Measurements from ENCODE around the gene ARF1. TPM values are rescaled to one million over a fixed set of nuclear protein-coding genes. Genes with fewer than 3 reads are reported as not detected.

Gene ARF1
- total RNA-seq, 4 donors from 2014 or later = 284 to 385 (median 362) TPM

DNA sequence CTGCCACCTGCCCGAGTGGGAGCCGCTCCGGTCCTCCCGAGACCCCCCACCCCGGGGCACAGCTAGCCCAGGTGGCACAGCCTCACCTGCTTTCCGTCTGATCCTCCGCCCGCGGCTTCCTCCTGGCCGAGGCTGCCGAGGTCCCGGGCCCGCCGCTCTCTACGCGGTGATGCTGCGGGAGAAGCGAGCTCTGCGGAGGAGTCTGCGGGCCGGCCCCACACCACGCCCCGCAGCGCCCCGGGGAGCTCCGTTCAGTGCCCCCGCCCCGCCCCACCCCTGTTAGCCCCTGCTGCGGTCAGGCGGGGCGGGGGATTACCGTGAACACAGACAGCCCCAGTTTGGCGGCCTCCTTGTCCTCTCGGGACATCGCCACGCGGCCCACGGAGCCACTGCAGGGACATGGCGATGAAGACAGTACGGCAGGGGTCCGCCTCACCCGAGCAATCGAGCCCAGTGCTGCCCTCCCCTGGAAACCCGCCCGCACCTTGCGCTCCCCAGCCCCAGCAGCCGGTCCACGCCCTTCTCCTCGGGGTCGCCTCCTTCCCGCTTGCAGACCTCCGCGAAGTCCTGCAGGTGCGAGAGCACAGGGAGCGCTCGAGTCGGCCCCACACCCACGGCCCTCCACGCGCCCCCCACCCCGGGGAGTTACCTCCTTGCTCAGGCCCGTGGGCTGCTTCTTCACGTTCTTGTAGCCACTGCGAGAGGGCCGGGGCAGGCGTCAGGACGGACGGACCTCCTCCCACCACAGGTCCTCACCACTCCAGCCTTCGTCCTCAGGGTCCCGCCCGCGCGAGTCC, 19.7 kb downstream of the ARF1 start:
- H3K27ac ChIP-seq = peak overlapping the region; percentile 96
- peak overlapping the region; percentile 96 for H3K4me3 ChIP-seq
- no peaks in the 10 kb centered on the region for H3K9me3 ChIP-seq
- H3K27me3 ChIP-seq = no peaks in the 10 kb centered on the region
- no peak for DNase-seq (ENCODE audit: low spot score in 2 of 2)
- peaks cover 33% of the 10 kb centered on the region for H3K4me1 ChIP-seq
- WGBS = no CpG with 5 or more reads among the region's 73 CpGs
- TF ChIP-seq POLR2AphosphoS5 (IDR thresholded peaks at IDR 0.05) = no peak
- TF ChIP-seq EP300 (IDR thresholded peaks at IDR 0.05) = no peak
- TF ChIP-seq, protein P1, sequence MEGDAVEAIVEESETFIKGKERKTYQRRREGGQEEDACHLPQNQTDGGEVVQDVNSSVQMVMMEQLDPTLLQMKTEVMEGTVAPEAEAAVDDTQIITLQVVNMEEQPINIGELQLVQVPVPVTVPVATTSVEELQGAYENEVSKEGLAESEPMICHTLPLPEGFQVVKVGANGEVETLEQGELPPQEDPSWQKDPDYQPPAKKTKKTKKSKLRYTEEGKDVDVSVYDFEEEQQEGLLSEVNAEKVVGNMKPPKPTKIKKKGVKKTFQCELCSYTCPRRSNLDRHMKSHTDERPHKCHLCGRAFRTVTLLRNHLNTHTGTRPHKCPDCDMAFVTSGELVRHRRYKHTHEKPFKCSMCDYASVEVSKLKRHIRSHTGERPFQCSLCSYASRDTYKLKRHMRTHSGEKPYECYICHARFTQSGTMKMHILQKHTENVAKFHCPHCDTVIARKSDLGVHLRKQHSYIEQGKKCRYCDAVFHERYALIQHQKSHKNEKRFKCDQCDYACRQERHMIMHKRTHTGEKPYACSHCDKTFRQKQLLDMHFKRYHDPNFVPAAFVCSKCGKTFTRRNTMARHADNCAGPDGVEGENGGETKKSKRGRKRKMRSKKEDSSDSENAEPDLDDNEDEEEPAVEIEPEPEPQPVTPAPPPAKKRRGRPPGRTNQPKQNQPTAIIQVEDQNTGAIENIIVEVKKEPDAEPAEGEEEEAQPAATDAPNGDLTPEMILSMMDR (IDR thresholded peaks at IDR 0.05) = no peak
- no peak for TF ChIP-seq POLR2A (IDR thresholded peaks at IDR 0.05)
- peaks cover 48% of the 10 kb centered on the region for H3K36me3 ChIP-seq

DNA sequence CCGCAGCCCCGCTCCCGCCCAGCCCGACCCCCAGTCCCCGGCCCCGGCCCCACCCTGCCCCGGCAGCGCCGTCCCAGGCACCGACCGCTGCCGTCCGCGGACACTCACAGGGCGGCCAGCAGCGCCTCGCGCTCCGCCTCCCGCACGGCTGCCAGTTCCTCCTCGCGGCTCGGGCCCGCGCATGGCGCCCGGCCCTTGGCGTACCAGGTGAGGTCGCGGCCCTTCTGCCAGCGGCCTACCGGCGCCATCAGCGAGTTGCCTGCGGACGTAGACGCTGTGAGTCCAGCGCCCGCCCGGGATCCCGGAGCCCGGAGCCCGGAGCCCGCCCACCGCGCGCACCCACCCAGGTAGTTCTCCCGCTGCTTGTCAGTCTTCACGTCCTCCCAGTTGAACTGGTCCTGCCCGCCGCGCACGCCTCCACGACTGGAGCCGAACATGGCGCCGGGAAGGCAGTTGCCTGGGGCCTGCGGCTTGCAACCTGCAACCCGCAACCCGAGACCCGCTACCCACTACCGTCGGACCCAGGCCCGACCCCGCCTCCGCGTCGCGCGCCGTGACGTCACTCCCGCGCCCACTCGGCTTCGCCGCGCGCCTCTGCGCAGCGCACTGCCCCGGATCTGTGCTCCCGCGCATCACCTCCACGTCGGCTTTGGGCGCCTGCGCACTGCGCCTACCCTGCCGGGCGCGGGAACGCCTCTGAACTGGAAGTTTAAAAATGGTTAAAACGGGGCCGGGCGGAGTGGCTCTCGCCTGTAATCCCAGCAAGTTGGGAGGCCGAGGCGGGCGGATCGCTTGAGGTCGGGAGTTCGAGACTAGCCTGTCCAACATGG, 20.5 kb downstream of the ARF1 start, which contains the start of gene C1orf35:
TSS of gene C1orf35 (minus strand) at position 535 of the 830 bp plus-strand sequence. CDS start at position 437, 98 bp downstream.
- Histone ChIP-seq H3K27me3 (no peaks in the 10 kb centered on the region), H3K4me3 (peak within 1 kb of the TSS; percentile 96), H3K4me1 (peaks cover 39% of the 10 kb centered on the region), H3K36me3 (peaks cover 46% of the 10 kb centered on the region), H3K27ac (peak within 1 kb of the TSS; percentile 96), H3K9me3 (no peaks in the 10 kb centered on the region)
- TF ChIP-seq POLR2AphosphoS5 (IDR thresholded peaks at IDR 0.05) = peak; percentile 71 to 89 (median 72)
- TF ChIP-seq, protein P1 (IDR thresholded peaks at IDR 0.05) = no peak
- 2% methylated on average over 21 of the region's 104 CpGs for WGBS
- peak; percentile 96 for DNase-seq (ENCODE audit: low spot score in 2 of 2)

DNA sequence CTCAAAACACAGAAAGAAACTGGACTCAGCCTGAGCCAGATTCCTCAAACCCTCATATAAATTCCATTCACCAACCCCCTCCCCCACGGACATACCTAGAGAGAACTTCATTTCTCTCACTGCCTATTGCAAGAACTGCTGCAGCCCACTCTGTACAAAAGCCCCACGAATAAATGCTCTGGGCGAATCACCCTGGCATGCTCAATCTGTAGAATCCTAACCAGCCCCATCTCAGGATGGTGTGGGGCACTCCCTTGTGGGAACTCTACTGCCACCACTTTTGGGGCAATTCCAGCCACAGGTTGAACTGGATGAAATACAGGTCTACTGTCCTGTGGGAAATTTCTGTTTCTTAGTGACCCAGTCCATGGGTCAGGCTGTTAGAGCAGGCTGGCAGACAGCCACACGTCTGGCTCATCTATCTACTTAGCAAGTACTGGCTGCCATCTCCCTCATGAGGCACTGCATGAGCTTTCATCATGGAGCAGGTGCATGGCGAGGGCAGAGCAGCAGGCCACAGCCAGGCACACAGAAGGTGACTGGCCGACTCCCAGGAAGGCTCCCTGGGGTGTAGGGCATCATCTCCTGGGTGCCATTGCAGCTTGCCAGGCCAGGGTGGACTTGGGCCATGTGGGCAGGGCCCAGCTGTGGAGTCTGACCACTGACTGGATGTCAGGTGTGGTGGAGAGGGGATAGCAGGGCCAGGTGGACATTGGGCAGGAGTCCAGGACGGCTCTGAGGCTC, 22.2 kb downstream of the ARF1 start:
- TF ChIP-seq POLR2A (IDR thresholded peaks at IDR 0.05) (no peak), POLR2AphosphoS5 (IDR thresholded peaks at IDR 0.05) (no peak), EP300 (IDR thresholded peaks at IDR 0.05) (no peak)
- TF ChIP-seq, protein P1 (IDR thresholded peaks at IDR 0.05) = no peak
- Histone ChIP-seq H3K27ac (no peak overlapping the region), H3K4me1 (peaks cover 44% of the 10 kb centered on the region), H3K36me3 (peaks cover 29% of the 10 kb centered on the region), H3K4me3 (no peak overlapping the region), H3K9me3 (no peaks in the 10 kb centered on the region), H3K27me3 (no peaks in the 10 kb centered on the region)
- no peak for DNase-seq (ENCODE audit: low spot score in 2 of 2)
- 52% methylated on average over 6 of the region's 7 CpGs for WGBS

DNA sequence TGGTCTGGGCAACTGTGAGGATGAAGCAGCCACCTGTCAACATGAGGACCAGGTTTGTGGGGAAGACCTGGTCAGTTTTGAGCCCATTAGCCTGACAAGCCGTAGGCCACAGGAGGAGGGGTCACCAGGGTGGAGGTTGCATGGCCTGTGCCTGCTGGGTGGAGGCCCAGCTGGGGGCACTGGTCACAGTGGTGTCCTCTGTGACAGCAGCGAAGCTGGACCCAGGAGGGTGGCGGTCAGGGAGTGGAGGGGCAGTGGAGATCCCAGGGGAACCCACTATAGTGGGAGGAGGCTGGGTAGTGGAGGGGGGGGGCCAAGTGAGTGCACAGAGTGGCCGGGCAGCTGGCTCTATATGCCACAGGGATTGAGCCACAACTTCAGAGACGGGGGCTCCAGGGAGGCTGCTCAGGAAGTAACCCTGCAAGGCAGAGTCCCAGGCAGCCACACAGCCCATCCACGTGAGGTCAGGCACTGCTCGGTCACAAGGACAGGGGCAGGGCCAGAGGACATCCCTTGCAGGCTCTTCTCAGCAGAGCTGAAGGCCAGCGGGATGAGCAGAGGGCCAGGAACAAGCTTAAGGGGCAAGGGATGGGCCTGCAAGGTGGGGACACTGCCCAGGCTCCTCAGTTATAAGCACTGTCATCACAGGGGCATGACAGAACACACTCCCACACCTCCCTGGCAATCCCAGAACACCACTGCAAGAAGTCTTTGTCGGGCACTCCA, 22.9 kb downstream of the ARF1 start:
- DNase-seq (ENCODE audit: low spot score in 2 of 2) = no peak
- H3K9me3 ChIP-seq = no peaks in the 10 kb centered on the region
- no peaks in the 10 kb centered on the region for H3K27me3 ChIP-seq
- H3K36me3 ChIP-seq = peaks cover 22% of the 10 kb centered on the region
- H3K27ac ChIP-seq = no peak overlapping the region
- peaks cover 51% of the 10 kb centered on the region for H3K4me1 ChIP-seq
- 90% methylated on average over 2 of the region's 9 CpGs for WGBS
- TF ChIP-seq POLR2A (IDR thresholded peaks at IDR 0.05) = no peak
- TF ChIP-seq POLR2AphosphoS5 (IDR thresholded peaks at IDR 0.05) = no peak
- TF ChIP-seq, protein P1 (IDR thresholded peaks at IDR 0.05) = no peak
- TF ChIP-seq EP300 (IDR thresholded peaks at IDR 0.05) = no peak
- no peak overlapping the region for H3K4me3 ChIP-seq

Data from suprapubic skin (tissue), 4 donors.